ENCODE measurements around the gene TMEM236. TPM values are rescaled to one million over a fixed set of nuclear protein-coding genes. Genes with fewer than 3 reads are reported as not detected.

The TMEM236 gene
- total RNA-seq, 1 donor from 2014 or later, result 0.09 TPM

DNA sequence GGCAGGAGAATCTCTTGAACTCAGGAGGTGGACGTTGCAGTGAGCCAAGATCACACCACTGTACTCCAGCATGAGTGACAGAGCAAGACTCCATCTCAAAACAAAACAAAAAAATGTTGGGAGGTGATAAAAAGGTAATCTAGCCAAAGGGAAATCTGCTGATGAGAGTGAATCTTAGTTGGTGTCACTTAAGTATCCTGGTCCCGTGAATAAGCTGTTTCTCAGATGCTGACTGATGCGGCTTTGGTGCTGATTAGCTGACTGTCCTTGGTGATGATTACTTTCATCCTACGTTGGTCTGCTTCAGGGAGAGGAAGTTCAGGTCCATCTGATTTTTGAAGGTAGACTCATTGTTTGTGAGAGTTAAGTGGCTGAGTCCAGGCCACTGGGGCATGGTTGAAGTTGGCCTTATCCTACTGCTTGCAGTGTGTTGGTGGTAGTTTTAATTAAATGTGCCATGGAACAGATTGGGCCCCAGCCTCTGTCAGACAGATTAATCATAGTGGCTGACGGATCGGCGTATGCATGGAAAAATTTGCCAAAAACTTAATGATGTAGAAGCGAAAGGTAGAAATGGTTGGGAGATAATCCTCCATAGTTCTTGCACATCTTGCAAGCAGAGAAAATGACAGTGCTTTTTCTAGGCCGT lies 17.4 kb upstream of the TMEM236 start:
- TF ChIP-seq, protein P1, sequence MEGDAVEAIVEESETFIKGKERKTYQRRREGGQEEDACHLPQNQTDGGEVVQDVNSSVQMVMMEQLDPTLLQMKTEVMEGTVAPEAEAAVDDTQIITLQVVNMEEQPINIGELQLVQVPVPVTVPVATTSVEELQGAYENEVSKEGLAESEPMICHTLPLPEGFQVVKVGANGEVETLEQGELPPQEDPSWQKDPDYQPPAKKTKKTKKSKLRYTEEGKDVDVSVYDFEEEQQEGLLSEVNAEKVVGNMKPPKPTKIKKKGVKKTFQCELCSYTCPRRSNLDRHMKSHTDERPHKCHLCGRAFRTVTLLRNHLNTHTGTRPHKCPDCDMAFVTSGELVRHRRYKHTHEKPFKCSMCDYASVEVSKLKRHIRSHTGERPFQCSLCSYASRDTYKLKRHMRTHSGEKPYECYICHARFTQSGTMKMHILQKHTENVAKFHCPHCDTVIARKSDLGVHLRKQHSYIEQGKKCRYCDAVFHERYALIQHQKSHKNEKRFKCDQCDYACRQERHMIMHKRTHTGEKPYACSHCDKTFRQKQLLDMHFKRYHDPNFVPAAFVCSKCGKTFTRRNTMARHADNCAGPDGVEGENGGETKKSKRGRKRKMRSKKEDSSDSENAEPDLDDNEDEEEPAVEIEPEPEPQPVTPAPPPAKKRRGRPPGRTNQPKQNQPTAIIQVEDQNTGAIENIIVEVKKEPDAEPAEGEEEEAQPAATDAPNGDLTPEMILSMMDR (IDR thresholded peaks at IDR 0.05), result no peak
- H3K27me3 Mint-ChIP-seq, result no peaks in the 10 kb centered on the region
- POLR2A ChIA-PET, result no interaction called here
- intact Hi-C loops (cut with micrococcal nuclease), result no loop called here
- no peaks in the 10 kb centered on the region for H3K4me1 Mint-ChIP-seq
- H3K36me3 Mint-ChIP-seq (ENCODE audit: low read depth), result no peaks in the 10 kb centered on the region
- CTCF ChIA-PET, result interaction anchor here (0.6 kb wide), 1 partner anchor 205 kb away, joined by 3 read pairs; no protein-coding TSS in a partner anchor
- no peak overlapping the region for H3K27ac Mint-ChIP-seq
- H3K4me3 Mint-ChIP-seq, result no peak overlapping the region
- no peaks in the 10 kb centered on the region for H3K9me3 Mint-ChIP-seq
- no peak for ATAC-seq (ENCODE audit: low read depth)
- no peak for DNase-seq

DNA sequence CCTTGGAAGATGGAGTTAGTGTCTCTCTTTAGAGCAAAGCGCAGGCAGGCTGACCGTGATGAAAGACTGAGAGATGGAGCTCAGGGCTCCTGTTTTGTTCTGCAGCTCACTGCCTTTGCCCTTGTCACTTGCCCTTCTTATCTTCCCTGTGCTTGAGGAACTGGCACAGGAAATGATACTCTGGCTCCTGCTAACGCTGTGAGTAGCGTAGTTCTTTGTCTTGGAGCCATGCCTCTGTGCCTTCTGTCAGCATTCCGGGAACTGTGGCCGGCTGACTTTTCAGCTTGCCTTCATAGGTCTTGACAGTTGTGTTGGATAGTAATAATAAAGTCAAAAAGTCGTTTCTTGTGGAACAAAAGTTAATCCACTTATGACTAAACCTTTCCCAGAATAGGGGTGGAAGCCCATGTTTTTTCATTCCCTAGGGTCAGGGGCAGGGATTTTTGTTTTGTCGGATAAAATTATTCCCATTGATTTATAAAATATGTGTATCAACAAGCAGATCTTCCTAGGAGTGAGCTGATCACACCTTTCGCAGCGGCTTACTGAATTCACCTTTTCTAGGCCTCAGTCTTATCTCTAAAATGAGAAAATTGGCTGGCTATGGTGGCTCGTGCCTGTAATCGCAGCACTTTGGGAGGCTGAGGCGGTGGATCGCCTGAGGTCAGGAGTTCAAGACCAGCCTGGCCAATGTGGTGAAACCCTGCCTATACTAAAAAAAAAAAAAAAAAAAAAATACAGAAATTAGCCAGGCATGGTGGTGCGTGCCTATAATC lies 16.6 kb upstream of the TMEM236 start:
- CTCF ChIA-PET, result interaction anchor here (0.6 kb wide), 1 partner anchor 11 kb away, joined by 3 read pairs; no protein-coding TSS in a partner anchor

DNA sequence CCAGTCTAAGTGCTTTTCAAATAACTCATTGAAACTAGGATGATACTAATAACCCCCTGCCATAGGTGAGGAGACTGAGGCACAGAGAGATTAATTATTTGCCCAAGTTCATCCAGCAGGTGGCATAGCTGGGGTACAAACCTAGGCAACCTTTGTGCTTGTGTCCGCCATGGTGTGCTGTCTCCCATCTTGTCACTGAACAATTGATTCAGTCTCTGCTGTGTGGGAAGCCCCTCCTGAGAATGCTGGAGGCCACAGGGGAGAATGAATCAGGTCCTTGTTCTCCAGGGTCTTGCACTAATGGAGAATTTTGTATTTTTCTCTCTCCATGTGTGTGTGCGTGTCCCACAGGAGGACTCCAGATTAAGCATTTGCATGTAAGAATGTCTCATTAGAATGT lies 15.8 kb upstream of the TMEM236 start:
- DNase-seq (no peak), ATAC-seq (ENCODE audit: low read depth) (no peak)
- no peaks in the 10 kb centered on the region for H3K36me3 Mint-ChIP-seq (ENCODE audit: low read depth)
- no peaks in the 10 kb centered on the region for H3K27me3 Mint-ChIP-seq
- H3K27ac Mint-ChIP-seq, result no peak overlapping the region
- TF ChIP-seq, protein P1 (IDR thresholded peaks at IDR 0.05), result no peak
- intact Hi-C loops (cut with micrococcal nuclease), result loop anchor here (2.0 kb wide), 2 partner anchors 369 to 577 kb away; no protein-coding TSS in a partner anchor
- no peaks in the 10 kb centered on the region for H3K9me3 Mint-ChIP-seq
- no peaks in the 10 kb centered on the region for H3K4me1 Mint-ChIP-seq
- CTCF ChIA-PET, result no interaction called here
- POLR2A ChIA-PET, result interaction anchor here (0.9 kb wide), 1 partner anchor 93 kb away, joined by 4 read pairs; the partner anchor contains the start of gene STAM
- H3K4me3 Mint-ChIP-seq, result no peak overlapping the region

More for the DNA sequence above, 16.6 kb upstream of the TMEM236 start:
- Mint-ChIP-seq H3K4me1 (no peaks in the 10 kb centered on the region), H3K27me3 (no peaks in the 10 kb centered on the region), H3K36me3 (ENCODE audit: low read depth) (no peaks in the 10 kb centered on the region), H3K27ac (no peak overlapping the region), H3K4me3 (no peak overlapping the region), H3K9me3 (no peaks in the 10 kb centered on the region)
- intact Hi-C loops (cut with micrococcal nuclease), result no loop called here
- POLR2A ChIA-PET, result no interaction called here
- TF ChIP-seq, protein P1 (IDR thresholded peaks at IDR 0.05), result no peak
- ATAC-seq (ENCODE audit: low read depth), result no peak
- DNase-seq, result no peak

DNA sequence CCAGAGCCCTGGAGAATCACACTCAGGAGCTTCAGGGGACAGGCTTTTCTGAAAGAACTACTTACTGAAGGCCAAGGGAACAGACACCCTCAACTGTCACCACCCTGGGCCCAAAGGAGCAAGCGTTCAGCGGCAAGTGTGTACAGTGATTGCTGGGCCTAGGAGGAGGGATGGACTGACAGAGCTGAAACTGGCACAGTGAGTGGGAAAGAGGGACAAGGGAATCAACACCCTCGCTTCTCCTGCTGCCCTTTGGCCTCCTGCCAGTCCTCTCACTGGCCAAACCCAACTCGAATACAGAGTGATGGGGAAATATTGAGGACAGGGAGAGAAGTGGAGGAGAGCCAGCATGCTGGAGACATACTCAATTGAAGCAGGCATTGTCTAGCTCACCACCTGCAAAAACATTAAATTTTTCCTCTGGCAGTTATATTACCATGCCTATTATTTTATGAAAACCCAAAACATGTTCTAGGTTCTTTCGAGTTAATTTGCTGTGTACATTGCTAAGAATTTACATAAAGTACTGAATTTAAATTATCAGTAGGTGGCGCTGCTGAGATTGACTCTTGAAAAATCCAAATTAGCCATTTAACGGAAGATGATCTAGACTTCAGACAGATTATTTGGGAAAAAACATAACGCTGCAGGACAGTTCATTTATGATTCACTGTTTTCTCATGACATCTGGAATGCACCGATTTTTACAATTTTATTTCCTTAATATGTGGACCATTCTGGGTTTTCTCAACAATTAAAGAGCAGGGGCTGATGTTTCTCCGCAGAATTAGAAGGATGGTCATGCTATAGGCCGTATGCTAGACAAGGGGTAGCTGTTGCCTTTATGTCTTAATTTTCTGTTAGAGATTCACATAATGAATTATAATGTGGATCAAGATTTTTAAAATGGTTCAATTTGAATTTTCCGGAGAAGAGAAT lies 14.7 kb upstream of the TMEM236 start:
- Mint-ChIP-seq H3K9me3 (no peaks in the 10 kb centered on the region), H3K27me3 (no peaks in the 10 kb centered on the region), H3K36me3 (ENCODE audit: low read depth) (no peaks in the 10 kb centered on the region), H3K27ac (no peak overlapping the region), H3K4me1 (no peaks in the 10 kb centered on the region), H3K4me3 (no peak overlapping the region)
- intact Hi-C loops (cut with micrococcal nuclease), result loop anchor here (1.0 to 2.0 kb wide), 3 partner anchors 368 to 576 kb away; no protein-coding TSS in a partner anchor
- DNase-seq (no peak), ATAC-seq (ENCODE audit: low read depth) (no peak)
- ChIA-PET CTCF (interaction anchor here (1.4 kb wide), 1 partner anchor 130 kb away, joined by 3 read pairs; no protein-coding TSS in a partner anchor), POLR2A (interaction anchor here (0.5 kb wide), 1 partner anchor 124 kb away, joined by 4 read pairs; no protein-coding TSS in a partner anchor)
- TF ChIP-seq, protein P1 (IDR thresholded peaks at IDR 0.05), result peak; percentile 57
